ENCODE measurements around the gene NAXD.

Gene NAXD

GRCh38 chr13:110684388-110685056, 69.2 kb downstream of the NAXD start:
- no peak for DNase-seq
- TF ChIP-seq CTCF (IDR thresholded peaks at IDR 0.05; ENCODE audit: low read depth, low read length) = no peak
- Histone ChIP-seq H3K27me3 (no peaks in the 10 kb centered on the region), H3K4me3 (ENCODE audit: low read depth, low read length) (no peak overlapping the region), H3K36me3 (peaks cover 12% of the 10 kb centered on the region), H3K9me3 (no peaks in the 10 kb centered on the region), H3K4me1 (no peaks in the 10 kb centered on the region)

GRCh38 chr13:110685305-110686020, 70.1 kb downstream of the NAXD start:
- Histone ChIP-seq H3K9me3 (no peaks in the 10 kb centered on the region), H3K4me1 (no peaks in the 10 kb centered on the region), H3K4me3 (ENCODE audit: low read depth, low read length) (no peak overlapping the region), H3K27me3 (no peaks in the 10 kb centered on the region), H3K36me3 (peaks cover 12% of the 10 kb centered on the region)
- TF ChIP-seq CTCF (IDR thresholded peaks at IDR 0.05; ENCODE audit: low read depth, low read length) = no peak
- DNase-seq = no peak

GRCh38 chr13:110687736-110688135, 72.4 kb downstream of the NAXD start:
- no peaks in the 10 kb centered on the region for H3K4me1 ChIP-seq
- no peaks in the 10 kb centered on the region for H3K27me3 ChIP-seq
- no peak overlapping the region for H3K4me3 ChIP-seq (ENCODE audit: low read depth, low read length)
- TF ChIP-seq CTCF (IDR thresholded peaks at IDR 0.05; ENCODE audit: low read depth, low read length) = no peak
- no peaks in the 10 kb centered on the region for H3K9me3 ChIP-seq
- DNase-seq = no peak
- peaks cover 3% of the 10 kb centered on the region for H3K36me3 ChIP-seq

GRCh38 chr13:110689041-110689440, 73.7 kb downstream of the NAXD start:
- Histone ChIP-seq H3K36me3 (no peaks in the 10 kb centered on the region; the same call in 1 of the 2 replicates), H3K4me3 (ENCODE audit: low read depth, low read length) (no peak overlapping the region), H3K9me3 (no peaks in the 10 kb centered on the region), H3K4me1 (no peaks in the 10 kb centered on the region), H3K27me3 (no peaks in the 10 kb centered on the region)
- no peak for TF ChIP-seq CTCF (IDR thresholded peaks at IDR 0.05; ENCODE audit: low read depth, low read length)
- no peak for DNase-seq

Measured in BE2C (cell line).